Measurements from ENCODE around the gene POLR3B.

The POLR3B gene

GRCh38 chr12:106418970-106419369, 61.4 kb downstream of the POLR3B start:
- TF ChIP-seq EGR1 (IDR thresholded peaks at IDR 0.05) (no peak), CREB1 (IDR thresholded peaks at IDR 0.05; ENCODE audit: low read depth) (no peak), YY1 (IDR thresholded peaks at IDR 0.05; ENCODE audit: low read depth) (no peak), ZBTB7A (IDR thresholded peaks at IDR 0.05; ENCODE audit: low read depth) (no peak), TCF12 (IDR thresholded peaks at IDR 0.05; ENCODE audit: low read depth) (no peak), NFIC (IDR thresholded peaks at IDR 0.05) (no peak), TEAD4 (IDR thresholded peaks at IDR 0.05) (no peak)
- TF ChIP-seq, protein P1, sequence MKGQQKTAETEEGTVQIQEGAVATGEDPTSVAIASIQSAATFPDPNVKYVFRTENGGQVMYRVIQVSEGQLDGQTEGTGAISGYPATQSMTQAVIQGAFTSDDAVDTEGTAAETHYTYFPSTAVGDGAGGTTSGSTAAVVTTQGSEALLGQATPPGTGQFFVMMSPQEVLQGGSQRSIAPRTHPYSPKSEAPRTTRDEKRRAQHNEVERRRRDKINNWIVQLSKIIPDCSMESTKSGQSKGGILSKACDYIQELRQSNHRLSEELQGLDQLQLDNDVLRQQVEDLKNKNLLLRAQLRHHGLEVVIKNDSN (IDR thresholded peaks at IDR 0.05): no peak

- TF ChIP-seq EGR1 (IDR thresholded peaks at IDR 0.05): no peak
- TF ChIP-seq, protein P2, sequence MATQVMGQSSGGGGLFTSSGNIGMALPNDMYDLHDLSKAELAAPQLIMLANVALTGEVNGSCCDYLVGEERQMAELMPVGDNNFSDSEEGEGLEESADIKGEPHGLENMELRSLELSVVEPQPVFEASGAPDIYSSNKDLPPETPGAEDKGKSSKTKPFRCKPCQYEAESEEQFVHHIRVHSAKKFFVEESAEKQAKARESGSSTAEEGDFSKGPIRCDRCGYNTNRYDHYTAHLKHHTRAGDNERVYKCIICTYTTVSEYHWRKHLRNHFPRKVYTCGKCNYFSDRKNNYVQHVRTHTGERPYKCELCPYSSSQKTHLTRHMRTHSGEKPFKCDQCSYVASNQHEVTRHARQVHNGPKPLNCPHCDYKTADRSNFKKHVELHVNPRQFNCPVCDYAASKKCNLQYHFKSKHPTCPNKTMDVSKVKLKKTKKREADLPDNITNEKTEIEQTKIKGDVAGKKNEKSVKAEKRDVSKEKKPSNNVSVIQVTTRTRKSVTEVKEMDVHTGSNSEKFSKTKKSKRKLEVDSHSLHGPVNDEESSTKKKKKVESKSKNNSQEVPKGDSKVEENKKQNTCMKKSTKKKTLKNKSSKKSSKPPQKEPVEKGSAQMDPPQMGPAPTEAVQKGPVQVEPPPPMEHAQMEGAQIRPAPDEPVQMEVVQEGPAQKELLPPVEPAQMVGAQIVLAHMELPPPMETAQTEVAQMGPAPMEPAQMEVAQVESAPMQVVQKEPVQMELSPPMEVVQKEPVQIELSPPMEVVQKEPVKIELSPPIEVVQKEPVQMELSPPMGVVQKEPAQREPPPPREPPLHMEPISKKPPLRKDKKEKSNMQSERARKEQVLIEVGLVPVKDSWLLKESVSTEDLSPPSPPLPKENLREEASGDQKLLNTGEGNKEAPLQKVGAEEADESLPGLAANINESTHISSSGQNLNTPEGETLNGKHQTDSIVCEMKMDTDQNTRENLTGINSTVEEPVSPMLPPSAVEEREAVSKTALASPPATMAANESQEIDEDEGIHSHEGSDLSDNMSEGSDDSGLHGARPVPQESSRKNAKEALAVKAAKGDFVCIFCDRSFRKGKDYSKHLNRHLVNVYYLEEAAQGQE (IDR thresholded peaks at IDR 0.05; ENCODE audit: low read depth): no peak
- TF ChIP-seq FOXM1 (IDR thresholded peaks at IDR 0.05; ENCODE audit: borderline replicate concordance, low read depth): no peak
- no peak for TF ChIP-seq EP300 (IDR thresholded peaks at IDR 0.05; ENCODE audit: borderline replicate concordance)
- no peak for TF ChIP-seq TAF1 (IDR thresholded peaks at IDR 0.05; ENCODE audit: low read depth)
- no peak for TF ChIP-seq ZBTB7A (IDR thresholded peaks at IDR 0.05; ENCODE audit: low read depth)
- TF ChIP-seq RAD21 (IDR thresholded peaks at IDR 0.05; ENCODE audit: low read depth): no peak
Observed at GRCh38 chr12:106423291-106423690, 65.7 kb downstream of the POLR3B start.

- TF ChIP-seq, protein P1 (IDR thresholded peaks at IDR 0.05): no peak
- TF ChIP-seq EGR1 (IDR thresholded peaks at IDR 0.05) (no peak), NFIC (IDR thresholded peaks at IDR 0.05) (no peak), RAD21 (IDR thresholded peaks at IDR 0.05; ENCODE audit: low read depth) (no peak), CREB1 (IDR thresholded peaks at IDR 0.05; ENCODE audit: low read depth) (no peak), MAX (IDR thresholded peaks at IDR 0.05) (no peak), EP300 (IDR thresholded peaks at IDR 0.05; ENCODE audit: borderline replicate concordance) (no peak), TEAD4 (IDR thresholded peaks at IDR 0.05) (no peak), TAF1 (IDR thresholded peaks at IDR 0.05; ENCODE audit: low read depth) (no peak), TCF12 (IDR thresholded peaks at IDR 0.05; ENCODE audit: low read depth) (no peak)
- TF ChIP-seq, protein P2 (IDR thresholded peaks at IDR 0.05; ENCODE audit: low read depth): no peak
Observed at GRCh38 chr12:106425061-106425702, 67.6 kb downstream of the POLR3B start.

GRCh38 chr12:106427917-106428316, 70.4 kb downstream of the POLR3B start:
- TF ChIP-seq TCF12 (IDR thresholded peaks at IDR 0.05; ENCODE audit: low read depth): no peak
- no peak for TF ChIP-seq EGR1 (IDR thresholded peaks at IDR 0.05)
- TF ChIP-seq, protein P1 (IDR thresholded peaks at IDR 0.05): no peak
- no peak for TF ChIP-seq CREB1 (IDR thresholded peaks at IDR 0.05; ENCODE audit: low read depth)
- TF ChIP-seq NFIC (IDR thresholded peaks at IDR 0.05): no peak
- TF ChIP-seq FOXM1 (IDR thresholded peaks at IDR 0.05; ENCODE audit: borderline replicate concordance, low read depth): no peak
- TF ChIP-seq TAF1 (IDR thresholded peaks at IDR 0.05; ENCODE audit: low read depth): no peak
- TF ChIP-seq, protein P2 (IDR thresholded peaks at IDR 0.05; ENCODE audit: low read depth): no peak
- no peak for TF ChIP-seq YY1 (IDR thresholded peaks at IDR 0.05; ENCODE audit: low read depth)
- TF ChIP-seq EP300 (IDR thresholded peaks at IDR 0.05; ENCODE audit: borderline replicate concordance): no peak
- TF ChIP-seq MAX (IDR thresholded peaks at IDR 0.05): no peak
- no peak for TF ChIP-seq TEAD4 (IDR thresholded peaks at IDR 0.05)
- TF ChIP-seq RAD21 (IDR thresholded peaks at IDR 0.05; ENCODE audit: low read depth): no peak
- no peak for TF ChIP-seq ZBTB7A (IDR thresholded peaks at IDR 0.05; ENCODE audit: low read depth)
